GM23338 (cell line): ENCODE data around the gene CEP192. TPM values are rescaled to one million over a fixed set of nuclear protein-coding genes. Genes with fewer than 3 reads are reported as not detected.

Source experiments
- ATAC-seq: fragments of 200-7000 bp; cut with Tn5 transposase; 3 replicates; pipeline ENCODE4 v1.9.1; 2020
- DNase-seq: peaks from one replicate; pipeline ENCODE4 v3.0.0-alpha.2; 2015; ENCODE audit warnings: low spot score
- H2AFZ ChIP-seq: fragments of 200-600 bp; sonication (generic); 2 replicates; pipeline ENCODE4 v1.8.0; 2016; ENCODE audit warnings: antibody characterized with exemption, mild to moderate bottlenecking, moderate library complexity
- H3F3A ChIP-seq: fragments of 200-600 bp; sonication (generic); replicated peaks from 2 replicates; pipeline ENCODE4 v1.8.0; 2017; ENCODE audit warnings: antibody characterized with exemption, mixed run types, low read depth
- H3K27ac ChIP-seq: fragments of 200-600 bp; sonication (generic); 2 replicates; pipeline ENCODE4 v1.6.1; 2016; ENCODE audit warnings: low read depth
- H3K27me3 ChIP-seq: fragments of 200-600 bp; sonication (generic); 2 replicates; pipeline ENCODE4 v1.8.0; 2016; ENCODE audit warnings: mild to moderate bottlenecking, mixed run types, moderate library complexity; ENCODE audit not compliant: insufficient read depth
- H3K36me3 ChIP-seq: fragments of 200-600 bp; sonication (generic); 2 replicates; pipeline ENCODE4 v1.8.0; 2016; ENCODE audit warnings: mild to moderate bottlenecking; ENCODE audit not compliant: insufficient read depth
- H3K4me1 ChIP-seq: fragments of 200-600 bp; sonication (generic); 2 replicates; pipeline ENCODE4 v1.8.0; 2016; ENCODE audit warnings: mild to moderate bottlenecking, moderate library complexity; ENCODE audit not compliant: insufficient read depth
- H3K4me2 ChIP-seq: fragments of 200-600 bp; sonication (generic); 2 replicates; pipeline ENCODE4 v1.7.1; 2017; ENCODE audit warnings: mixed run types
- H3K4me3 ChIP-seq: fragments of 200-600 bp; sonication (generic); 2 replicates; pipeline ENCODE4 v1.6.1; 2016; ENCODE audit warnings: mixed run types
- H3K79me2 ChIP-seq: fragments of 200-600 bp; sonication (generic); replicated peaks from 2 replicates; pipeline ENCODE4 v1.8.0; 2017; ENCODE audit warnings: mild to moderate bottlenecking; ENCODE audit not compliant: insufficient read depth
- H3K9me2 ChIP-seq: fragments of 200-600 bp; sonication (generic); 2 replicates; pipeline ENCODE4 v1.8.0; 2017; ENCODE audit not compliant: insufficient read depth
- H4K20me1 ChIP-seq: fragments of 200-600 bp; sonication (generic); replicated peaks from 2 replicates; pipeline ENCODE4 v1.8.0; 2017; ENCODE audit warnings: mild to moderate bottlenecking; ENCODE audit not compliant: insufficient read depth
- H3K27ac Mint-ChIP-seq: 2 replicates; pipeline ENCODE4 v1.8.0; 2020; ENCODE audit warnings: inconsistent platforms, mild to moderate bottlenecking, moderate library complexity, mixed read lengths
- H3K27me3 Mint-ChIP-seq: 3 replicates; pipeline ENCODE4 v1.8.0; 2022; ENCODE audit warnings: low read depth, mild to moderate bottlenecking, moderate library complexity, mixed read lengths, inconsistent platforms; ENCODE audit not compliant: insufficient read depth, poor library complexity
- H3K36me3 Mint-ChIP-seq: 3 replicates; pipeline ENCODE4 v1.8.0; 2021; ENCODE audit warnings: low read depth, mild to moderate bottlenecking, inconsistent platforms, moderate library complexity, mixed read lengths
- H3K4me1 Mint-ChIP-seq: 3 replicates; pipeline ENCODE4 v1.8.0; 2020; ENCODE audit warnings: mild to moderate bottlenecking, inconsistent platforms, mixed read lengths
- H3K4me3 Mint-ChIP-seq: 3 replicates; pipeline ENCODE4 v1.8.0; 2021; ENCODE audit warnings: moderate library complexity, mild to moderate bottlenecking, inconsistent platforms, mixed read lengths
- H3K9me3 Mint-ChIP-seq: 3 replicates; pipeline ENCODE4 v1.8.0; 2020; ENCODE audit warnings: moderate library complexity, mild to moderate bottlenecking, inconsistent platforms, mixed read lengths
- CREB1 ChIP-seq: fragments of 250-450 bp; sonication (Bioruptor Pico); IDR thresholded peaks from 2 replicates; pipeline ENCODE4 v1.5.0; 2020; ENCODE audit warnings: low read depth, mild to moderate bottlenecking, moderate library complexity
- EZH2 ChIP-seq: fragments of 200-600 bp; sonication (generic); IDR thresholded peaks from one replicate; pipeline ENCODE4 v1.8.0; 2017; ENCODE audit warnings: antibody characterized with exemption, mild to moderate bottlenecking, low read depth; ENCODE audit not compliant: unreplicated experiment
- EZH2phosphoT487 ChIP-seq: fragments of 200-600 bp; sonication (generic); IDR thresholded peaks from one replicate; pipeline ENCODE4 v1.8.1; 2018; ENCODE audit warnings: antibody characterized with exemption; ENCODE audit not compliant: unreplicated experiment
- JUNB ChIP-seq: IDR thresholded peaks from one replicate; pipeline ENCODE4 v1.6.1; 2016; ENCODE audit warnings: antibody characterized with exemption; ENCODE audit not compliant: unreplicated experiment
- NANOG ChIP-seq: IDR thresholded peaks from 2 replicates; pipeline ENCODE4 v1.6.1; 2016; ENCODE audit warnings: antibody characterized with exemption, borderline replicate concordance
- POLR2AphosphoS5 ChIP-seq: IDR thresholded peaks from 2 replicates; pipeline ENCODE4 v1.6.1; 2016; ENCODE audit warnings: antibody characterized with exemption, low read depth
- STAT1 ChIP-seq: IDR thresholded peaks from one replicate; pipeline ENCODE4 v1.6.1; 2016; ENCODE audit warnings: antibody characterized with exemption; ENCODE audit not compliant: unreplicated experiment
- ZNF114 ChIP-seq: fragments of 250-450 bp; sonication (Bioruptor Pico); IDR thresholded peaks from 2 replicates; pipeline ENCODE4 v1.5.0; 2020; ENCODE audit warnings: mild to moderate bottlenecking, moderate library complexity
- ZNF331 ChIP-seq: fragments of 250-450 bp; sonication (Bioruptor Pico); IDR thresholded peaks from 2 replicates; pipeline ENCODE4 v1.5.0; 2020; ENCODE audit warnings: low read depth, mild to moderate bottlenecking, moderate library complexity
- polyA plus RNA-seq: library from polyadenylated mRNA; unstranded; fragments of >200 nt; fragmentation: Nextera tagmentation; extraction: Ambion mirVana; gene quantifications from 2 replicates; pipeline ENCODE4 v1.2.1, GENCODE V29; 2016
- total RNA-seq: library from RNA; depleted of rRNA; stranded (reverse); fragments of >200 nt; shearing (Covaris generic); gene quantifications from 2 replicates; pipeline ENCODE4 v1.2.3, GENCODE V29; 2014
- TF ChIP-seq, protein P1 (sequence below), 2 experiments: fragments of 200-600 bp in 1 of 2; sonication (generic) in 1 of 2; conservative IDR thresholded peaks; 2 replicates each; pipeline versions ENCODE4 v1.5.1 to v1.6.1; 2016 to 2017; ENCODE audit warnings: antibody characterized with exemption in 2 of 2, low read depth in 2 of 2, mild to moderate bottlenecking in 2 of 2, moderate library complexity in 1 of 2
- TF ChIP-seq, protein P2 (sequence below): IDR thresholded peaks from one replicate; pipeline ENCODE4 v1.6.1; 2018; ENCODE audit warnings: antibody characterized with exemption; ENCODE audit not compliant: unreplicated experiment

CEP192 gene
- total and polyA plus RNA-seq, 2 experiments from 2014 or later = 15.2 to 30.6 TPM

GRCh38 chr18:13032173-13032572 is 41.0 kb downstream of the CEP192 start (continued):
- TF ChIP-seq EZH2 (no peak), ZNF331 (CRISPR knock-in tag) (no peak), POLR2AphosphoS5 (no peak), CREB1 (no peak), JUNB (no peak), ZNF114 (CRISPR knock-in tag) (no peak), NANOG (no peak)
- TF ChIP-seq, protein P1, sequence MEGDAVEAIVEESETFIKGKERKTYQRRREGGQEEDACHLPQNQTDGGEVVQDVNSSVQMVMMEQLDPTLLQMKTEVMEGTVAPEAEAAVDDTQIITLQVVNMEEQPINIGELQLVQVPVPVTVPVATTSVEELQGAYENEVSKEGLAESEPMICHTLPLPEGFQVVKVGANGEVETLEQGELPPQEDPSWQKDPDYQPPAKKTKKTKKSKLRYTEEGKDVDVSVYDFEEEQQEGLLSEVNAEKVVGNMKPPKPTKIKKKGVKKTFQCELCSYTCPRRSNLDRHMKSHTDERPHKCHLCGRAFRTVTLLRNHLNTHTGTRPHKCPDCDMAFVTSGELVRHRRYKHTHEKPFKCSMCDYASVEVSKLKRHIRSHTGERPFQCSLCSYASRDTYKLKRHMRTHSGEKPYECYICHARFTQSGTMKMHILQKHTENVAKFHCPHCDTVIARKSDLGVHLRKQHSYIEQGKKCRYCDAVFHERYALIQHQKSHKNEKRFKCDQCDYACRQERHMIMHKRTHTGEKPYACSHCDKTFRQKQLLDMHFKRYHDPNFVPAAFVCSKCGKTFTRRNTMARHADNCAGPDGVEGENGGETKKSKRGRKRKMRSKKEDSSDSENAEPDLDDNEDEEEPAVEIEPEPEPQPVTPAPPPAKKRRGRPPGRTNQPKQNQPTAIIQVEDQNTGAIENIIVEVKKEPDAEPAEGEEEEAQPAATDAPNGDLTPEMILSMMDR (conservative IDR thresholded peaks at IDR 0.05; ENCODE audit: low read depth in 2 of 2) = no peak
- TF ChIP-seq, protein P2, sequence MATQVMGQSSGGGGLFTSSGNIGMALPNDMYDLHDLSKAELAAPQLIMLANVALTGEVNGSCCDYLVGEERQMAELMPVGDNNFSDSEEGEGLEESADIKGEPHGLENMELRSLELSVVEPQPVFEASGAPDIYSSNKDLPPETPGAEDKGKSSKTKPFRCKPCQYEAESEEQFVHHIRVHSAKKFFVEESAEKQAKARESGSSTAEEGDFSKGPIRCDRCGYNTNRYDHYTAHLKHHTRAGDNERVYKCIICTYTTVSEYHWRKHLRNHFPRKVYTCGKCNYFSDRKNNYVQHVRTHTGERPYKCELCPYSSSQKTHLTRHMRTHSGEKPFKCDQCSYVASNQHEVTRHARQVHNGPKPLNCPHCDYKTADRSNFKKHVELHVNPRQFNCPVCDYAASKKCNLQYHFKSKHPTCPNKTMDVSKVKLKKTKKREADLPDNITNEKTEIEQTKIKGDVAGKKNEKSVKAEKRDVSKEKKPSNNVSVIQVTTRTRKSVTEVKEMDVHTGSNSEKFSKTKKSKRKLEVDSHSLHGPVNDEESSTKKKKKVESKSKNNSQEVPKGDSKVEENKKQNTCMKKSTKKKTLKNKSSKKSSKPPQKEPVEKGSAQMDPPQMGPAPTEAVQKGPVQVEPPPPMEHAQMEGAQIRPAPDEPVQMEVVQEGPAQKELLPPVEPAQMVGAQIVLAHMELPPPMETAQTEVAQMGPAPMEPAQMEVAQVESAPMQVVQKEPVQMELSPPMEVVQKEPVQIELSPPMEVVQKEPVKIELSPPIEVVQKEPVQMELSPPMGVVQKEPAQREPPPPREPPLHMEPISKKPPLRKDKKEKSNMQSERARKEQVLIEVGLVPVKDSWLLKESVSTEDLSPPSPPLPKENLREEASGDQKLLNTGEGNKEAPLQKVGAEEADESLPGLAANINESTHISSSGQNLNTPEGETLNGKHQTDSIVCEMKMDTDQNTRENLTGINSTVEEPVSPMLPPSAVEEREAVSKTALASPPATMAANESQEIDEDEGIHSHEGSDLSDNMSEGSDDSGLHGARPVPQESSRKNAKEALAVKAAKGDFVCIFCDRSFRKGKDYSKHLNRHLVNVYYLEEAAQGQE = no peak

DNA sequence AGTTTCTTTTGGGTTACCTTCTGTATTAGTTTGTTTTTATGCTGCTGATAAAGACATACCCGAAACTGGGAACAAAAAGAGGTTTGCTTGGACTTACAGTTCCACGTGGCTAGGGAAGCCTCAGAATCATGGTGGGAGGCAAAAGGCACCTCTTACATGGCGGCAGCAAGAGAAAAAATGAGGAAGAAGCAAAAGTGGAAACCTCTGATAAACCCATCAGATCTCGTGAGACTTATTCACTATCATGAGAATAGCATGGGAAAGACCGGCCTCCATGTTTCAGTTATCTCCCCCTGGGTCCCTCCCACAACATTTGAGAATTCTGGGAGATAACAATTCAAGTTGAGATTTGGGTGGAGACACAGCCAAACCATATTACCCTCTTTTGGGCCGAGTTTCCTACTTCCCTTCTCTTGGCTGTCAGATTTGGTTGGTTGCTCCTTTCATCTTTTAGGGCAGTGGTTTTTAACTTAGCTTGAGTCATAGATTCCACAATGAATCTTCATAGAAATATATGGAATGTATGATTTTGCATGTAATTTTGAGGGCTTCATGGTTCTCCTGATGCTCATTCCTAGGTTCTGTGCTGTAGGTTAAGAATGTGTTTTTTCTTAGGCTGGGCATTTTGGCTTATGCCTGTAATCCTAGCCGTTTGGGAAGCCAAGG is 44.2 kb downstream of the CEP192 start:
- H3K27me3 Mint-ChIP-seq = peaks cover 2% of the 10 kb centered on the region
- H3F3A ChIP-seq = no peaks in the 10 kb centered on the region
- no peaks in the 10 kb centered on the region for H3K27me3 ChIP-seq
- no peak overlapping the region for H3K4me2 ChIP-seq
- H3K27ac Mint-ChIP-seq = no peak overlapping the region
- no peak overlapping the region for H3K27ac ChIP-seq
- H3K4me1 Mint-ChIP-seq = no peaks in the 10 kb centered on the region; the same call in 2 of the 3 replicates
- no peaks in the 10 kb centered on the region for H3K4me1 ChIP-seq
- no peak for ATAC-seq
- no peaks in the 10 kb centered on the region; the same call in 1 of the 2 replicates for H3K79me2 ChIP-seq
- H3K36me3 ChIP-seq = peaks cover 5% of the 10 kb centered on the region; the same call in 1 of the 2 replicates
- no peaks in the 10 kb centered on the region for H3K9me2 ChIP-seq
- H3K4me3 ChIP-seq = no peak overlapping the region
- no peak for DNase-seq
- peaks cover 23% of the 10 kb centered on the region for H3K36me3 Mint-ChIP-seq
- H3K9me3 Mint-ChIP-seq = no peaks in the 10 kb centered on the region
- H2AFZ ChIP-seq = no peak overlapping the region
- no peak overlapping the region for H3K4me3 Mint-ChIP-seq
- no peaks in the 10 kb centered on the region for H4K20me1 ChIP-seq
- no peak for TF ChIP-seq EZH2phosphoT487
- no peak for TF ChIP-seq STAT1
- TF ChIP-seq NANOG = no peak
- TF ChIP-seq ZNF331 (CRISPR knock-in tag) = no peak
- TF ChIP-seq, protein P2 = no peak
